HEK293 (cell line): Measurements from ENCODE around the gene CEACAM1.

Experiments used
- CTCF ChIA-PET: fragments of 350-600 bp; formaldehyde crosslinking; extraction: SDS; loops from one replicate; lab custom pipeline; 2021; ENCODE audit warnings: antibody characterized with exemption; lab: Yijun Ruan, JAX
- POLR2A ChIA-PET: fragments of 300-600 bp; formaldehyde crosslinking; extraction: SDS; loops from one replicate; lab custom pipeline; 2020; ENCODE audit warnings: antibody characterized with exemption, inconsistent platforms; lab: Yijun Ruan, JAX
- H3K27ac ChIP-seq: fragments of 200-500 bp; sonication (Bioruptor generic); 2 replicates; pipeline ENCODE4 v1.5.1; 2014; ENCODE audit warnings: low read depth, low read length, control low read depth, inconsistent platforms; ENCODE audit errors: extremely low read depth
- H3K36me3 ChIP-seq, 2 experiments: fragments of 200-500 bp in 1 of 2; sonication (Bioruptor generic) in 1 of 2; 1 replicate in 1 of 2; 2 replicates in 1 of 2; pipeline ENCODE4 v1.5.1; 2014 to 2017; ENCODE audit warnings: inconsistent platforms in 2 of 2, low read length in 2 of 2; ENCODE audit not compliant: control insufficient read depth in 2 of 2, insufficient read depth in 1 of 2
- H3K4me1 ChIP-seq: fragments of 200-500 bp; sonication (Bioruptor generic); 2 replicates; pipeline ENCODE4 v1.5.1; 2014; ENCODE audit warnings: mild to moderate bottlenecking, low read length, inconsistent platforms; ENCODE audit not compliant: control insufficient read depth, insufficient read depth
- H3K4me3 ChIP-seq: 2 replicates; pipeline ENCODE4 v1.5.1; 2011; ENCODE audit warnings: low read depth, mild to moderate bottlenecking, control low read depth, low read length, moderate library complexity
- H3K9me3 ChIP-seq: fragments of 200-500 bp; sonication (Bioruptor generic); 2 replicates; pipeline ENCODE4 v1.5.1; 2014; ENCODE audit warnings: low read depth, low read length, inconsistent platforms; ENCODE audit not compliant: control insufficient read depth, insufficient read depth
- CTCF ChIP-seq: fragments of 450-650 bp; formaldehyde crosslinking; IDR thresholded peaks from 2 replicates; pipeline ENCODE4 v1.5.1; 2016; ENCODE audit warnings: missing biosample characterization, missing genetic modification characterization
- PATZ1 ChIP-seq: fragments of 450-650 bp; formaldehyde crosslinking; IDR thresholded peaks from 2 replicates; pipeline ENCODE4 v1.5.1; 2016; ENCODE audit warnings: missing biosample characterization, missing genetic modification characterization
- PRDM1 ChIP-seq: fragments of 450-650 bp; formaldehyde crosslinking; IDR thresholded peaks from 2 replicates; pipeline ENCODE4; 2016; ENCODE audit warnings: missing biosample characterization, missing genetic modification characterization
- ZBTB17 ChIP-seq: fragments of 450-650 bp; formaldehyde crosslinking; IDR thresholded peaks from 2 replicates; pipeline ENCODE4 v1.5.1; 2016; ENCODE audit warnings: missing biosample characterization, missing genetic modification characterization
- ZFP41 ChIP-seq: fragments of 450-650 bp; formaldehyde crosslinking; IDR thresholded peaks from 2 replicates; pipeline ENCODE4 v1.5.1; 2016; ENCODE audit warnings: missing biosample characterization, missing genetic modification characterization, borderline replicate concordance
- ZNF138 ChIP-seq: fragments of 450-650 bp; formaldehyde crosslinking; IDR thresholded peaks from 2 replicates; pipeline ENCODE4 v1.5.1; 2016; ENCODE audit warnings: missing biosample characterization, missing genetic modification characterization, borderline replicate concordance
- ZNF146 ChIP-seq: fragments of 450-650 bp; formaldehyde crosslinking; IDR thresholded peaks from 2 replicates; pipeline ENCODE4 v1.5.1; 2016; ENCODE audit warnings: missing biosample characterization, missing genetic modification characterization
- ZNF292 ChIP-seq: fragments of 450-650 bp; formaldehyde crosslinking; IDR thresholded peaks from 2 replicates; pipeline ENCODE4 v1.5.1; 2016; ENCODE audit warnings: low read depth, missing biosample characterization, missing genetic modification characterization, borderline replicate concordance
- ZNF37A ChIP-seq: fragments of 450-650 bp; IDR thresholded peaks from 2 replicates; pipeline ENCODE4 v1.5.1; 2018; ENCODE audit warnings: missing biosample characterization, missing genetic modification characterization
- ZNF501 ChIP-seq: fragments of 450-650 bp; formaldehyde crosslinking; IDR thresholded peaks from 2 replicates; pipeline ENCODE4 v1.5.1; 2016; ENCODE audit warnings: missing biosample characterization, missing genetic modification characterization
- ZNF510 ChIP-seq: fragments of 450-650 bp; formaldehyde crosslinking; IDR thresholded peaks from 2 replicates; pipeline ENCODE4 v1.5.1; 2018; ENCODE audit warnings: mild to moderate bottlenecking, missing genetic modification characterization, missing biosample characterization; ENCODE audit not compliant: insufficient replicate concordance
- ZNF571 ChIP-seq: fragments of 450-650 bp; formaldehyde crosslinking; IDR thresholded peaks from 2 replicates; pipeline ENCODE4 v1.5.0; 2017; ENCODE audit warnings: missing biosample characterization, missing genetic modification characterization
- ZNF610 ChIP-seq: fragments of 450-650 bp; formaldehyde crosslinking; IDR thresholded peaks from 2 replicates; pipeline ENCODE4 v1.5.1; 2016; ENCODE audit warnings: missing biosample characterization, missing genetic modification characterization, borderline replicate concordance
- ZNF624 ChIP-seq: fragments of 450-650 bp; formaldehyde crosslinking; IDR thresholded peaks from 2 replicates; pipeline ENCODE4 v1.5.1; 2017; ENCODE audit warnings: missing biosample characterization, missing genetic modification characterization
- ZNF660 ChIP-seq: fragments of 450-650 bp; IDR thresholded peaks from 2 replicates; pipeline ENCODE4 v1.5.1; 2018; ENCODE audit warnings: missing biosample characterization, mild to moderate bottlenecking, missing genetic modification characterization
- ZNF692 ChIP-seq: fragments of 450-650 bp; formaldehyde crosslinking; IDR thresholded peaks from 2 replicates; pipeline ENCODE4 v1.5.1; 2016; ENCODE audit warnings: missing biosample characterization, missing genetic modification characterization
- ZNF747 ChIP-seq: fragments of 450-650 bp; formaldehyde crosslinking; IDR thresholded peaks from 2 replicates; pipeline ENCODE4 v1.5.1; 2016; ENCODE audit warnings: missing biosample characterization, missing genetic modification characterization
- ZNF830 ChIP-seq: fragments of 450-650 bp; IDR thresholded peaks from 2 replicates; pipeline ENCODE4 v1.5.0; 2018; ENCODE audit warnings: missing biosample characterization, missing genetic modification characterization, low read depth, mild to moderate bottlenecking, moderate library complexity
- ZNF837 ChIP-seq: fragments of 450-650 bp; formaldehyde crosslinking; IDR thresholded peaks from 2 replicates; pipeline ENCODE4 v1.5.1; 2016; ENCODE audit warnings: missing biosample characterization, missing genetic modification characterization

Gene CEACAM1

GRCh38 chr19:42555801-42556200 lies 27.5 kb upstream of the CEACAM1 start:
- POLR2A ChIA-PET: no interaction called here
- H3K4me3 ChIP-seq: no peak overlapping the region
- H3K27ac ChIP-seq: no peak overlapping the region
- CTCF ChIA-PET: interaction anchor here (0.9 to 4.8 kb wide), 4 partner anchors 11 to 186 kb away, joined by 3 to 23 read pairs (median 4); no protein-coding TSS in a partner anchor
- TF ChIP-seq PRDM1 (tag by site-specific recombination) (no peak), PATZ1 (tag by site-specific recombination) (no peak), ZNF747 (tag by site-specific recombination) (no peak), ZNF610 (tag by site-specific recombination) (no peak), ZNF830 (tag by site-specific recombination) (no peak), ZNF138 (tag by site-specific recombination) (no peak), CTCF (tag by site-specific recombination) (no peak), ZNF37A (tag by site-specific recombination) (no peak), ZNF292 (tag by site-specific recombination) (no peak), ZBTB17 (tag by site-specific recombination) (no peak), ZNF692 (tag by site-specific recombination) (no peak), ZNF146 (no peak)
- H3K9me3 ChIP-seq: no peaks in the 10 kb centered on the region
- no peaks in the 10 kb centered on the region for H3K36me3 ChIP-seq
- H3K4me1 ChIP-seq: no peaks in the 10 kb centered on the region

GRCh38 chr19:42555317-42555716 lies 27.0 kb upstream of the CEACAM1 start:
- no peak overlapping the region for H3K4me3 ChIP-seq
- POLR2A ChIA-PET: no interaction called here
- no peak for TF ChIP-seq ZNF501 (tag by site-specific recombination)
- no peak for TF ChIP-seq ZNF837 (tag by site-specific recombination)
- no peak for TF ChIP-seq ZNF624 (tag by site-specific recombination)
- no peak for TF ChIP-seq ZNF571
- TF ChIP-seq ZNF292 (tag by site-specific recombination): no peak
- TF ChIP-seq ZFP41: no peak
- TF ChIP-seq ZNF510 (tag by site-specific recombination): no peak
- no peak for TF ChIP-seq ZNF660 (tag by site-specific recombination)
- TF ChIP-seq, all 188 proteins: peak for 0
- H3K4me1 ChIP-seq: no peaks in the 10 kb centered on the region
- H3K27ac ChIP-seq: no peak overlapping the region
- no peaks in the 10 kb centered on the region for H3K9me3 ChIP-seq
- CTCF ChIA-PET: interaction anchor here (0.8 to 4.8 kb wide), 5 partner anchors 9 to 186 kb away, joined by 3 to 23 read pairs (median 4); no protein-coding TSS in a partner anchor
- no peaks in the 10 kb centered on the region for H3K36me3 ChIP-seq
